Measurements from ENCODE around the gene GIPC2. TPM values are rescaled to one million over a fixed set of nuclear protein-coding genes. Genes with fewer than 3 reads are reported as not detected.

Gene GIPC2
- polyA plus RNA-seq, 2 of the 4 experiments (the other 2 are of a cell fraction), result 0.06 TPM; not detected in 1

DNA sequence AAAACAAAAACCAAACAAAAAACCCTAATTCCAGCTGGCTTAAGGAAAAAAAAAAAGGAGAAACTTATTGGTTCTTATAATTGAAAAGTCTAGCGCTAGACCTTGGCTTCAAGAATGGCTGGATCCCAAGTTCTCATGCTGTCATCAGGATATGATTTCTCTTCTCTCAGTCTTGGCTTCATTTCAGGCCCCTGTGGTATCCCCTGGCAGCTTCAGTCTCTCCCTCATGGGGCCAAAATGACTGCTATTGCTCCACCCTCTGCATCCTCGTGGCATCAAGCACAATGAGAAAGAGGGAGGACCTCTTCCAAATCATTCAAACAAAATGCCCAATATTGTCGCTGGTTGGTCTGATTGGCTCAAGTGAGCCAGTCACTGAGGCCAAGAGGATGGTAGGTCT is 80.7 kb downstream of the GIPC2 start:
- DNase-seq (ENCODE audit: low read depth in 1 of 2, low spot score in 1 of 2) (no peak), ATAC-seq (no peak), FAIRE-seq (no peak)
- no peak overlapping the region for H3K4me3 ChIP-seq
- no peak for TF ChIP-seq CEBPB (IDR thresholded peaks at IDR 0.05)
- no peak for TF ChIP-seq FOSL2 (IDR thresholded peaks at IDR 0.05)
- no peak for TF ChIP-seq FOSL2 (CRISPR knock-in tag; IDR thresholded peaks at IDR 0.05)
- TF ChIP-seq PHF8 (IDR thresholded peaks at IDR 0.05; ENCODE audit: borderline replicate concordance, low read depth), result no peak
- TF ChIP-seq, protein P1, sequence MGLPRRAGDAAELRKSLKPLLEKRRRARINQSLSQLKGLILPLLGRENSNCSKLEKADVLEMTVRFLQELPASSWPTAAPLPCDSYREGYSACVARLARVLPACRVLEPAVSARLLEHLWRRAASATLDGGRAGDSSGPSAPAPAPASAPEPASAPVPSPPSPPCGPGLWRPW (IDR thresholded peaks at IDR 0.05), result no peak
- TF ChIP-seq NFE2L2 (conservative IDR thresholded peaks at IDR 0.05; ENCODE audit: low read length), result no peak
- TF ChIP-seq, protein P2, sequence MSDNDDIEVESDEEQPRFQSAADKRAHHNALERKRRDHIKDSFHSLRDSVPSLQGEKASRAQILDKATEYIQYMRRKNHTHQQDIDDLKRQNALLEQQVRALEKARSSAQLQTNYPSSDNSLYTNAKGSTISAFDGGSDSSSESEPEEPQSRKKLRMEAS (IDR thresholded peaks at IDR 0.05), result no peak
- TF ChIP-seq KDM1A (IDR thresholded peaks at IDR 0.05; ENCODE audit: low read depth), result no peak
- no peak for TF ChIP-seq CBX8 (IDR thresholded peaks at IDR 0.05)
- no peak for TF ChIP-seq EHF (CRISPR knock-in tag; IDR thresholded peaks at IDR 0.05)
- no peak for TF ChIP-seq HOXB5 (CRISPR knock-in tag; IDR thresholded peaks at IDR 0.05)
- TF ChIP-seq, protein P3, sequence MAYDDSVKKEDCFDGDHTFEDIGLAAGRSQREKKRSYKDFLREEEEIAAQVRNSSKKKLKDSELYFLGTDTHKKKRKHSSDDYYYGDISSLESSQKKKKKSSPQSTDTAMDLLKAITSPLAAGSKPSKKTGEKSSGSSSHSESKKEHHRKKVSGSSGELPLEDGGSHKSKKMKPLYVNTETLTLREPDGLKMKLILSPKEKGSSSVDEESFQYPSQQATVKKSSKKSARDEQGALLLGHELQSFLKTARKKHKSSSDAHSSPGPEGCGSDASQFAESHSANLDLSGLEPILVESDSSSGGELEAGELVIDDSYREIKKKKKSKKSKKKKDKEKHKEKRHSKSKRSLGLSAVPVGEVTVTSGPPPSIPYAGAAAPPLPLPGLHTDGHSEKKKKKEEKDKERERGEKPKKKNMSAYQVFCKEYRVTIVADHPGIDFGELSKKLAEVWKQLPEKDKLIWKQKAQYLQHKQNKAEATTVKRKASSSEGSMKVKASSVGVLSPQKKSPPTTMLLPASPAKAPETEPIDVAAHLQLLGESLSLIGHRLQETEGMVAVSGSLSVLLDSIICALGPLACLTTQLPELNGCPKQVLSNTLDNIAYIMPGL (CRISPR knock-in tag; IDR thresholded peaks at IDR 0.05; ENCODE audit: borderline replicate concordance), result no peak
- TF ChIP-seq MAFK (IDR thresholded peaks at IDR 0.05; ENCODE audit: partially characterized antibody), result no peak
- TF ChIP-seq HOXA7 (CRISPR knock-in tag; IDR thresholded peaks at IDR 0.05), result no peak
- H3K4me2 ChIP-seq, result no peak overlapping the region
- H3K9me3 ChIP-seq, result no peaks in the 10 kb centered on the region
- CTCF ChIA-PET, result no interaction called here
- no peak overlapping the region for H3K27ac ChIP-seq
- no peaks in the 10 kb centered on the region for H3K4me1 ChIP-seq
- POLR2A ChIA-PET, result no interaction called here
- WGBS (ENCODE audit: missing lambda C conversion rate), result 56% methylated on average over 3 of the region's 3 CpGs

DNA sequence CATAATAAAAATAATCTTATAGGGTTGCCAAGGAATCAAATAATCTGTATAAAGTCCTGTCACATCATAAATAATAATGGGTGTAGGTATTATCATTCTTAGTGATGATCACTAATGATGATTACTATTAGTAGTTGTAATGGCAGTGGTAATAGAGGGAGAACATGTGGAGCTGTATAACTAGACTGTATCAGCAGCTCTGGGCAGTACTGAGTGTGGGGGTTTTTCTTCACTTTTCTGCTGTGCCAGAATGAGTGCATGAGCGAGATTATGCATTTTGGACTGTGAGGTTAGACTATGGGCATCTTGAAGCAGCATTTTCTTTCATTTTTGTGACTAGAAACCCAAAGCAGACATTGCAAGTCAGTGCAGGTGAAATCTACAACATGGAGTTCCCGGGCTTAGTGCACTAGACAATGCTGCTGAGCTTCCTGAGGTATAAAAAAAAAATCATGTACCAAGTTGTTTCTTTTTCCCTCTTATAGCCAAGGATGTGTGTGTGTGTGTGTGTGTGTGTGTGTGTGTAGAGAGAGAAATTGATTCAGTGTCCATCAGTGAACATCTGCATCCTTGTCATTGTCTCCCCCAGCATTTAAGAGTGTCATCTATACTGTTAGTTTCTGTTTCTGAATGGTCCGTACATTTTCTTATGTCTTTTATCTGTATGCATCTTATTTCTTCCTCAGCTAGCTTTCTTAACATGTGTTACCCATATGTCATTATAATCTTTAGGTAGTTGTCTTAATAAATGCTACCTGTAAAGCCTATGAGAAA is 86.6 kb downstream of the GIPC2 start:
- no peak overlapping the region for H3K4me3 ChIP-seq
- H3K27ac ChIP-seq, result no peak overlapping the region
- ATAC-seq (peak in 1 of 2 experiments; percentile 19; a peak in 1 of 6 replicates), DNase-seq (ENCODE audit: low read depth in 1 of 2, low spot score in 1 of 2) (no peak), FAIRE-seq (no peak)
- POLR2A ChIA-PET, result no interaction called here
- WGBS (ENCODE audit: missing lambda C conversion rate), result 28% methylated on average over 3 of the region's 3 CpGs
- H3K4me1 ChIP-seq, result no peaks in the 10 kb centered on the region
- CTCF ChIA-PET, result interaction anchor here (1.0 to 2.9 kb wide), 5 partner anchors 11 to 541 kb away, joined by 3 to 11 read pairs (median 7); no protein-coding TSS in a partner anchor
- no peak overlapping the region for H3K4me2 ChIP-seq
- no peaks in the 10 kb centered on the region for H3K9me3 ChIP-seq
- TF ChIP-seq SREBF2 (IDR thresholded peaks at IDR 0.05) (no peak), RARB (CRISPR knock-in tag; IDR thresholded peaks at IDR 0.05) (no peak), TP53 (CRISPR knock-in tag; IDR thresholded peaks at IDR 0.05) (no peak), MAFK (IDR thresholded peaks at IDR 0.05; ENCODE audit: partially characterized antibody) (no peak), MAZ (IDR thresholded peaks at IDR 0.05; ENCODE audit: borderline replicate concordance, low read depth, low read length) (no peak), PHF8 (IDR thresholded peaks at IDR 0.05; ENCODE audit: borderline replicate concordance, low read depth) (no peak), HDAC2 (IDR thresholded peaks at IDR 0.05) (no peak), ZSCAN20 (CRISPR knock-in tag; IDR thresholded peaks at IDR 0.05) (no peak), HOXB5 (CRISPR knock-in tag; IDR thresholded peaks at IDR 0.05) (no peak), NFE2L2 (conservative IDR thresholded peaks at IDR 0.05; ENCODE audit: low read length) (no peak), CHD2 (IDR thresholded peaks at IDR 0.05; ENCODE audit: low read length, partially characterized antibody) (no peak), RCOR1 (IDR thresholded peaks at IDR 0.05; ENCODE audit: low read depth, low read length) (no peak), ZC3H11A (IDR thresholded peaks at IDR 0.05) (no peak), SMC3 (IDR thresholded peaks at IDR 0.05) (no peak), HEYL (CRISPR knock-in tag; IDR thresholded peaks at IDR 0.05) (no peak), FOSB (CRISPR knock-in tag; IDR thresholded peaks at IDR 0.05) (no peak), POLR2A (IDR thresholded peaks at IDR 0.05; ENCODE audit: low read length) (no peak)
- TF ChIP-seq, protein P4, sequence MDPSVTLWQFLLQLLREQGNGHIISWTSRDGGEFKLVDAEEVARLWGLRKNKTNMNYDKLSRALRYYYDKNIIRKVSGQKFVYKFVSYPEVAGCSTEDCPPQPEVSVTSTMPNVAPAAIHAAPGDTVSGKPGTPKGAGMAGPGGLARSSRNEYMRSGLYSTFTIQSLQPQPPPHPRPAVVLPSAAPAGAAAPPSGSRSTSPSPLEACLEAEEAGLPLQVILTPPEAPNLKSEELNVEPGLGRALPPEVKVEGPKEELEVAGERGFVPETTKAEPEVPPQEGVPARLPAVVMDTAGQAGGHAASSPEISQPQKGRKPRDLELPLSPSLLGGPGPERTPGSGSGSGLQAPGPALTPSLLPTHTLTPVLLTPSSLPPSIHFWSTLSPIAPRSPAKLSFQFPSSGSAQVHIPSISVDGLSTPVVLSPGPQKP (IDR thresholded peaks at IDR 0.05; ENCODE audit: low read depth, low read length), result no peak
- TF ChIP-seq, protein P5, sequence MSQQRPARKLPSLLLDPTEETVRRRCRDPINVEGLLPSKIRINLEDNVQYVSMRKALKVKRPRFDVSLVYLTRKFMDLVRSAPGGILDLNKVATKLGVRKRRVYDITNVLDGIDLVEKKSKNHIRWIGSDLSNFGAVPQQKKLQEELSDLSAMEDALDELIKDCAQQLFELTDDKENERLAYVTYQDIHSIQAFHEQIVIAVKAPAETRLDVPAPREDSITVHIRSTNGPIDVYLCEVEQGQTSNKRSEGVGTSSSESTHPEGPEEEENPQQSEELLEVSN (IDR thresholded peaks at IDR 0.05; ENCODE audit: borderline replicate concordance, low read depth), result no peak
- TF ChIP-seq, protein P6, sequence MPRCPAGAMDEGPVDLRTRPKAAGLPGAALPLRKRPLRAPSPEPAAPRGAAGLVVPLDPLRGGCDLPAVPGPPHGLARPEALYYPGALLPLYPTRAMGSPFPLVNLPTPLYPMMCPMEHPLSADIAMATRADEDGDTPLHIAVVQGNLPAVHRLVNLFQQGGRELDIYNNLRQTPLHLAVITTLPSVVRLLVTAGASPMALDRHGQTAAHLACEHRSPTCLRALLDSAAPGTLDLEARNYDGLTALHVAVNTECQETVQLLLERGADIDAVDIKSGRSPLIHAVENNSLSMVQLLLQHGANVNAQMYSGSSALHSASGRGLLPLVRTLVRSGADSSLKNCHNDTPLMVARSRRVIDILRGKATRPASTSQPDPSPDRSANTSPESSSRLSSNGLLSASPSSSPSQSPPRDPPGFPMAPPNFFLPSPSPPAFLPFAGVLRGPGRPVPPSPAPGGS (IDR thresholded peaks at IDR 0.05), result no peak
